HG03025 (cell line): Measurements from ENCODE around the gene PDCL3.

Experiments
- ATAC-seq: cut with Tn5 transposase; IDR thresholded peaks from one replicate; pipeline ENCODE4 v1.9.1; 2021; ENCODE audit warnings: mild to moderate bottlenecking, moderate library complexity; ENCODE audit not compliant: unreplicated experiment, low FRiP score

PDCL3 gene

DNA sequence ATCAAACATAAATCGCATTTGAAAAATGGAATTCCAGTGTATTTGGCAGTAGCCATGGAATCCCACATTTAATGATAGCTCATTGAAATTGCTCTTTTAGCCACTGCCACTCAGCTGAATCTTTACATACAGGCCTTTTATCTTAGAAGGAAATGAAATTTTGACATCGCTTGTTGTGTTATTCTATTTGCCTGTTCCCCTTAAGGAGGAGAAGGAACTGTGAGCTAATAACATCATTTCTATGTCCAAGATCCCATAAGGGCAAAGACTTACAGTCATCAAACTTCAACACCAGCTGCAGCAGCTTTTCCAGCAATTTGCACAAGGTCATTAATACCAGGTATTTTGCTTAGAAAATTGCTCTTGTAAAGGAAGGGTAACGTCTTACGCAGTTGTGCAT, 6.0 kb upstream of the PDCL3 start:
- ATAC-seq: no peak

DNA sequence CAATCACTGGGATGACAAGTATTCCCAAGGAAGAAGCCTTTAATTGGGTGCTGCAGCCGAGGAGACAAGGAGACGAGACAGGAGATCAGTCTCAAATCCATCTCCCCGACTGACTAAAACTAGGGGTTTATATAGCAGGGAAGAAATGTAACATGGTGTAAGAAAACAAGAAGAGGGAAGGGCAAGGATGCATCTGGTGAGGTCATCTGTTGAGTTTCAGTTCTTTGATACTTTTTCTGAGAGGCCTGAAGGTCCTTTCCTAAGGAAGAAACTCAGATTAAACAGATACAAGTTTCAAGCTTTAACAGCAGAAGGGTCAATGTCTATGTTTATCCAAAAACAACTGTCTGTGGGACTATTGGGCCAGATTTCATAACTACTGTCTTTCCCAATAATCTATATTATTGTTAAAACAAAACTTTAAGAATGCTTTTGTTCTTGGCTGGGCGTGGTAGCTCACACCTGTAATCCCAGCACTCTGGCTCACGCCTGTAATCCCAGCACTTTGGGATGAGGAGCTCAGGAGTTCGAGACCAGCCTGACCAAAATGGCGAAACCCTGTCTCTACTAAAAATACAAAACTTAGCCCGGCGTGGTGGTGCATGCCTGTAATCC, 2.5 kb upstream of the PDCL3 start:
- no peak for ATAC-seq

DNA sequence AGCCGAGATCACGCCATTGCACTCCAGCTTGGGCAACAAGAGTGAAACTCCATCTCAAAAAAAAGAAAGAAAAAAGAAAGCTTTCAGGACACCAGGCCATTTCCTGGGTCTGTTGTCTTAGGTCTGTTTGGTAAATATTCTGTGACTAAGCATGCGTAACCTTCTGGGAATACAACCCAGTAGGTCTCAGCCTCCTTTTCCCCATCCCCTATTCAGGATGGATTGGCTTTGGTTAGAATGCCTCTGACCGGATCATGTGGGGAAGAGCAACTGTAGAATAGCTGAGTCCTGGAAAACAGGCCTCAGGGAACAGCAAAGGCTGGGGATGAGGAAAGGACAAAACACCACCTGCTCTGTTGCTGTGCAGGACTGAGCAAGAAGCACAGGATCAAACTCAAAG, 1.6 kb upstream of the PDCL3 start:
- no peak for ATAC-seq

DNA sequence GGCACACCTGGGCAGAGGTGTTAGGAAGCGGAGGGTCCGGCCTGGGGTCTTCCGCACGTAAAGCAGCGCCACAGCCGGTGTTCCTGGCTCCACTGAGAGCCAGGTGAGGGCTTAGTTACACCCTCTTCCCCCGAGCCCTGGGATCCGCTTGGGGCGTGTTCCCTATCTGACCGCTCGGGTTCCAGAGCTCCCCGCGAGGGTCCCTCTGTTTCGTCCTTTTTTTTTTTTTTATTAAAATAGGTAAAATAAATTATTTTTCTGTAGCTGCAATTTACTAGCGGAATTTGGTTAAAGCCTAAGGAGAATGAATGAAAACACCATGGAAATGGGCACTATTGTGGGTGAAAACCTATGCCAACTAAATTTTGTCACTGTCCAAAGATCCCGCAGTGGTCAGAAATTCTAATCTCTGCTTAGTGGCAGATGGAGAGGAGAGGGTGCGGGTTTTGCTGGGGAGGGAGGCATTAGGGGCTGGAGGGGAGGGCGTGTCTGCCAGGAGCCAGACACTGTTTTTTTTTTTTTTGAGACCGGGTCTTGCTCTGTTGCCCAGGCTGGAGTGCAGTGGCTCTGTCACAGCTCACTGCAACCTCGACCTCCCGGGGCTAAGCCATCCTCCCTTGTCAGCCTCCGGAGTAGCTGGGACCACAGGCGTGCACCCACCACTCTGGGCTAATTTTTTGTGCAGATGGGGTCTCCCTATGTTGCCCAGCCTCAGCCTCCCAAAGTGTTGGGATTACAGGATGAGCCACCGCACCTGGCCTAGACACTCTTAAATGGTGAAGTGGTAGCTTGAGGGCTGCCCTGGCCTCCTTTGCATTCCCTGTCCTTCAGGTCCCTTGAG, 834 bp downstream of the PDCL3 start:
- peak; percentile 19 for ATAC-seq

DNA sequence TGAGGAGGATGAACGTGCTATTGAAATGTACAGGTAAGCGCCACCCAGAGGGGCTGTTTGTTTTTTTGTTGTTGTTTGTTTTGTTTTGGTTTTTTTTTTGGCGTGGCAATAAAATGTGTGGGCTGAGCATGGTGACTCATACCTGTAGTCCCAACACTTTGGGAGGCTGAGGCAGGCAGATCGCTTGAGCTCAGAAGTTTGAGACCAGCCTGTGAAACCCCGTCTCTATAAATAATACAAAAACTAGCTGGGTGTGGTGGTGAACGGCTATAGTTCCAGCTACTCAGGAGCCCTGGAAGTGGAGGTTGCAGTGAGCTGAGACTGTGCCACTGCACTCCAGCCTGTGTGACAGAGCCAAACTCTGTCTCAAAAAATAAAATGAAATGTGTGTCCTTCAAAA, 6.2 kb downstream of the PDCL3 start:
- peak; percentile 66 for ATAC-seq

DNA sequence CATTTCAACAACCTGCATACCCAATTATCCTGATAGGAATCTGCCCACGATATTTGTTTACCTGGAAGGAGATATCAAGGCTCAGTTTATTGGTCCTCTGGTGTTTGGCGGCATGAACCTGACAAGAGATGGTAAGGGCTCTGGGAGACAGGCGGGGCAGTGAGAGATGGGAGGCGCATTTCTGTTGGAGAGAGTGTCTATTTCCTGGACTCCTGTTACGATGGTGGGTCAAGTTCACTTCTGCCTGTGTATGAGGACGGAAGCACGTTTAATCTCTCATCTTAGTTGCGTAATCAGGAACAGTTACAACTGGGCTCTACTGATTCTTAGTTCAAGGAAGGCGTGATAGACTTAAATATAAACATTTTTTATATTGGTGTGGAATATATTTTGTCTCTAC, 8.9 kb downstream of the PDCL3 start:
- no peak for ATAC-seq

DNA sequence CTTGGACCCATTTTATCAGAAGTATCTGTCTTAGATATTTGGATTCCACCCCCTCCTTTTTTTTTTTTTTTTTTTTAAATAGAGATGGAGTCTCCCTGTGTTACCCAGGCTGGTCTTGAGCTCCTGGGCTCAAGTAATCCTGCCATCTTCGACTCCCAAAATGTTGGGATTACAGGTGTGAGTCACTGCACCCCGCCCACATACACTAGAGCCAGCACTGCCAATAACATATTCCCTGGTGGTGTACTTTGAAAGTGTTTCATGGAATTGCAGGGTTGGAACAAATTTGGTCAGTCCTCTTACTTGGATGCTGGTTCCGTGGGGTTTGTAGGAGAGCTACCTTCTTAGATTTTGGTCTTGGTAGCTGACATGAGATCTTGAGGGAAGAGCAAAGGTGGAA, 15.0 kb downstream of the PDCL3 start:
- no peak for ATAC-seq

DNA sequence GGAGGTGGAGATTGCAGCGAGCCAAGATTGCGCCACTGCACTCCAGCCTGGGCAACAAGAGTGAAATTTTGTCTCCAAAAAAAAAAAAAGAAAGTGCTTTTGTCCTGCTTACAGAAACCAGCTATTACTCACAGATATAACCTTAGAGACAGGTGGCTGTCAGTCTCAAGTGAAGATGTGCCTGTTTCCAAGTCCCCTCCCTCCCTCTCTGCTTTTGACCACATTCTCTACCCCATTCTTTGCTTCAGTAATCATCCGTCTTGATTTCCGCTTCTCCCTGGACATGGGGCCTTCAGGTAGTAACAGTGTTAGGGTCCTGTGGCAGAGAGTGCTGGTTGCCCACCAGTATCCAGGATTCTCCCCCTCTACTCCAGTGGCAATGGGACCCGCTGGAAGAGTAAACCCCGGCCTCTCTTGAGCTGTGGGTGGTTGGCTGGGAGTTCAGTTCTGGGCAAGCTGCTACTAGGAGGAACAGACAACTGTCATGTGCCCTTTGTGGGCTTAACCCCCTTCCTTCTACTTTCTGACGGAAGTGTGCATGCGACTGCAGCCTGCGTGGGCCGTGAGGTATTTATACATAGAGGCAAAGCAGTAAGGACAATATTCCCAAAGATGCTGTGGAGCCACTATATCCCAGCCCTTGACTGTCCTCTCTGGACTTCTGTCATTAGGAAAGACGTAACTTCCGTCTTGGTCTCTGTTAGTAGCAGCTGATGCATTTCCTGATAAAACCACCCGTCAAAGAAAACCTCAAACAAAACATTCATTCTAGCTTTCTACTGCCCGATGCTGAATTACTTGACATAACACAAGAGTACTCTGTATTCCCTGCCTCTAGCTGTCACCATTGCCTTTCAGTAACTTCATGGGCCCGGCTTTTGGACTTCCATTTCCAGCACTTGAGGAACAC, 17.8 kb downstream of the PDCL3 start:
- ATAC-seq: peak; percentile 66

DNA sequence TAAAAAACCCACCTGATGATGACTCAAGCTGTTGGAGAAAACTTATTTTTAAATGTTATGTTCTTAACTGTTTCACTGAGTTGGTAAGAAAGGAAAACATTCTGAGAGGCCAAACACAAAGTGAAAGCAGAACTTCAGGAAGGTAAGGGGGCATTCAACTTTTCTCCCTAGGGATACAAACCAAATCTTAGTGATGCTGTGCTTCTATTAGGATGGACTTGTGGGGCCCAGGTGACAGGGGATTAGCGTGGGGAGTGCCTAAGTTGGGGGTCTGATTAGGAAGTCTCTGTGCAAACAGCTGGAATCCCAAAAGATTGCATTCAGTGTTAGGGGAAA, 18.5 kb downstream of the PDCL3 start:
- no peak for ATAC-seq

DNA sequence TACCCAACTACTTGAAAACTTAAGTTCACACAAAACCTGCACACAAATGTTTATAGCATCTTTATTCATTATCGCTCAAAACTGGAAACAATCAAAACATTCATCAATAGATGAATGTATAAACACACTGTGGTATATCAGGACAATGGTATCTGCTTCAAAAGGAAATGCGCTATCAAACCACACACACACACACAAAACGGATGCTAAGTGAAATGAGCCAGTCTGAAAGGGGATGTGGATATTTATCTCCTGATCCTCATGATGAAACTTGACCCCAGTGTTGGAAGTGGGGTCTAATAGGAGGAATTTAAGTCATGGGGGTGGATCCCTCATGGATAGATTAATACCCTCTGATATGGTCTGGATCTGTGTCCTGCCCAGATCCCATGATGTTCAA, 22.0 kb downstream of the PDCL3 start:
- ATAC-seq: no peak

DNA sequence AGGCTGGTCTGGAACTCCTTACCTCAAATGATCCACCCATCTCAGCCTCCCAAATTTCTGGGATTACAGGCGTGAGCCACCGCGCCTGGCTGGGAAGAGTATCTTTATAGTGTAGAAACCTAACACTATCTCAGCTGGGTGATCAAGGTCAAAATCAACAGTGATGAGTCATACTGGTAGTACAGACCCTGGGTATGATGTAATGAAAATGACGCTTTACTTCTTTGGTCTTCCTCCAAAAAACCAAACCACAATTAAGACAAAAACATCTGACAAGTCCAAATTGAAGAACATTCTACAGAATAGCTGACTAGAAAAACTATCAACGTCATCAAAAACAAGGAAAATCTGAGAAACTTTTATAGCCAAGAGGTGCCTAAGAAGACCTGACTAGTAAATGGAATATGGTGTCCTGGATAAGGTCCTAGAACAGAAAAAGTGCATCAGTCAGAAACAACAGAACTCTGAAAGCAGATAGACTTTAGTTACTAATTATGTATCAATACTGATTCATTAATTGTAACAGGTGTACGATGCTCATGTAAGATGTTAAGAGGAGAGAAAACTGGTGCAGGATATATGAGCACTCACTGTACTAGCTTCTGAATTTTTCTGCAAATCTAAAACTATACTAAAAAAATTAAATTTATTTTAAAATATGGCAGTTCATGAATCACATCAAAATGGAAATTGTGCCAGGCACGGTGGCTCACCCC, 25.4 kb downstream of the PDCL3 start:
- no peak for ATAC-seq

DNA sequence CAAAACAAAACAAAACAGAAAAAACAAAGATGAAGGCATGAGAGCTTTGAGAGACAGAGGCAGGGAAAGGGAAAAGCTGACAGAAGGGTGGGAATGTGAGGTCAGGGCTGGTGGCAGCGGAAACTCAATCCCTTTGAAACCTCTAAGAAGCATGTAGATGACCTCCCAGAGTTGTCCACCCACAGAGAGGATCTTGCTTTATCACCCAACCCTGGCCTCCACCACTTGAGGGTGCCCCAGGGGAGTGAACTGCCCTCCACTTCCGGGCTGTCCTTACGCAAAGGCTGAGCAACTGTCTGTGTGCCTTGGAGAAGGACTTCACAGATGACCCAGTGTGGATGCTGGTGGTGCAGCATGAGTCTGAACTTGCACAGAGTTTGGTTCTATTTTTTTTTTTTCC, 26.7 kb downstream of the PDCL3 start:
- no peak for ATAC-seq

DNA sequence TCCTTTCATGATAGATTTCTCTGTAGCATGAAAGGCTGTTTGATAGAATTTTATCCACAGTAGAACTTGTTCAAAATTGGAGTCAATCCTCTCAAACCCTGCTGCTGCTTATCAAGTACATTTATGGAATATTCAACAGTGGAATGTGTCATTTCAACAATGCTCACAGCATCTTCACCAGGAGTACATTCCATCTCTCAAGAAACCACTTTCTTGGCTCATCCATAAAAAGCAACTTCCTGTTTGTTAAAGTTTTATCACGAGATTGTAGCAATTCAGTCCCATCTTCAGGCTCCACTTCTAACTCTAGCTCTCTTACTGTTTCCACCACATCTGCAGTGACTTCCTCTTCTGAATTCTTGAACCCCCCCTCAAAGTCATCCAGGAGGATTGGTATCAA, 29.4 kb downstream of the PDCL3 start:
- ATAC-seq: no peak

DNA sequence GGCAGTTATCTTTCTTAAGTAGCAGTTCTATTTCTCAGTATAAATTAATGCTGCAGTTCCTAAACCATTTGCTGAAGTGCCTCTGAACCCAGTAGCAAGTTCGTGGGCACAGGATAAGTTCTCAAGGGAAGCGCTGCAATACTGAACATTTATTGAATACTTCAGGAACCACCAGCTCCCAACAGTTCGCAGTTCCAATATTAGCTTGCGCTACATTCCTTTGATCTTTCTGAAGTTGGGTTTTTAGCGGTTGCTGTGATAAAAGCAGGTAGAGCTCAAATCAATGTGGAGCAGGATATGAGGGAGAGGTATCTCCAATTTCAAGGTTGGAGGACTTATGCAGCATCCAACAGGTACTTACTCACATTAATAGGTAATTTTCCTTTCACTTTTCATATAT, 33.7 kb downstream of the PDCL3 start:
- ATAC-seq: no peak

DNA sequence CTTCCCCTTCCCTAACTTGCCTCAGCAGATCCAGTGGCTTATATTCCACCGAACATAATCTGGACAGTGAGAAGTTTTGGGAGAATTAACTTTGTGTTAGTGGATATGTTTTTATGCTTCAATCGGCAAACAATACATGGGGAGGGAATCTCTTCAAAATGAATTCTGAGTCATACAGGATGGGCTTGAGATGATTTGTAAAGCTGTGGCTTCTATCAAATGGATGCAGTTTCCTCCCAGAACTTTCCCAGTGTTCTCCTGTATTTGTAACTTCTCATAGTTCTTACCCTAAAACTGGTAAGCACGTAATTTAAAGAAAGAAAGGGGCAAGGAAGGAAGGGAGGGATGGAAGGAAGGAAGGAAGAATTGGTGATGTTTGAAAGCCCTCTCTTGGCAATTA, 36.8 kb downstream of the PDCL3 start:
- ATAC-seq: no peak

DNA sequence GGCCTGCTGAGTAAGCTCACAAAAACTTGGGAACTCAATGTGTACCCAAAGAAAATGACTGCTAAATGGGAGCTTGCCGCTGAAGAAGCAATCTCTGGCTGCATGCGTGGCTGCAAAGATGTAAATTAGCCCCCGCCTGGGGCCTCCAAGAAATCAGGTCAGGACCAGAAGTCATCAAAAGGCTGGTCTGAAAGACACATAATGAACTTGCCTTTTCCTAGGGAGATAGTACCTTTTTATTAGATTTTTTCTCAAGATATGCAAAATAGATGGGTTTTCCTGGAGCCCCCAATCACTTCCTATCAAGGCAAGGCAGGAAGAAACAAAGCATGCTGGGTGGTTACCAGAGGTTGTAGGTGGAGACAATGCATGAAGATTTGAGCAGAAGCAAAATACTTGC, 38.9 kb downstream of the PDCL3 start:
- ATAC-seq: no peak

DNA sequence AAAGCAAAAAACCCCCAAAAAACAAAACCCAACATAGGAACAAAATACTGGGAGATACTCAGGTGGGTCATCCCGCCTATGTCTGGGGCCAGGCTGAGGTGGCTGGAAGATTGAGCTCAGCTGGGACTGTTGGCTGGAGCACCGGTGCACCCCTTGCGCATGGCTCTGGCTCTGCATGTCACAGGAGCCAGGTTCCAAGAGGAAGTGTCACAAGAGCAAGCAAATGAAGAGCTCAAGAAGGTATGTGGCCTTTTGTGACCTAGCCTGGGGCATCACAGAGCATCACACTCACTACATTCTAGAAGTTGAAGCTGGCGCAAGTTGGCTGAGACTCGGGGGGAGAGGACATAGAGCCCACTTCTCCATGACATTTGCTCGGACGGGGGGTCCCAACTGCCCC, 40.6 kb downstream of the PDCL3 start:
- ATAC-seq: no peak

DNA sequence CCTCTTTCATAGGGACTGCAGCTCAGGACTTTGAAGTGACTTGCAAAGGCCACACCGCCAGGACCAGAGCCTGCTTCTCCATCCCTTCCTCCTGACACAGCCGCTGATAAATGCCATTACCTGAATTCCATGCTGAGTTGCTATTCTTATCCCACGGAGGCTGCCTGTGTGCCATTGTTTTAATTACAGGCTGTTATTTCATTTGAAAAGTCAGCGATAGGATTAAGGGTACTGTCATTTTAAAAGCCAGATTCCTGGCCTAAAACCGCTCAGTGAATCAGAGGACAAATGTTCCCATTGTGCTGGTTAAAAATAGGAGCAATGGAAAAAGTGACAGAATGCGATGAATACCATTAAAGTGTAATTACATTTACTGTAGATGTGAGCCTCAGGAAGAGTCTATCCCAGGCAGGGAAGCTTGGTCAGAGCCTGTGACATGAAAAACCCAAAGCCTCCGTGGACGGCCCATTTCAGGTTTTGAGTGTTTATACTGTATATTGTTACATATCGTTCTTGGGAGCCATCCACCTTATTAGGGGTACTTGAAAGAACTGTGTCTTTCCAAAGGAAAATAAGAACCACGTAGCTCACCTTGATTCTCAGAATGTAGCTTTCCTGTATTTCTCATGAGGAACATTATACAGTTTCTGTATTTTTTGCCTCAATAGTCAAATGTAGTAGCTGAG, 41.3 kb downstream of the PDCL3 start:
- ATAC-seq: no peak

DNA sequence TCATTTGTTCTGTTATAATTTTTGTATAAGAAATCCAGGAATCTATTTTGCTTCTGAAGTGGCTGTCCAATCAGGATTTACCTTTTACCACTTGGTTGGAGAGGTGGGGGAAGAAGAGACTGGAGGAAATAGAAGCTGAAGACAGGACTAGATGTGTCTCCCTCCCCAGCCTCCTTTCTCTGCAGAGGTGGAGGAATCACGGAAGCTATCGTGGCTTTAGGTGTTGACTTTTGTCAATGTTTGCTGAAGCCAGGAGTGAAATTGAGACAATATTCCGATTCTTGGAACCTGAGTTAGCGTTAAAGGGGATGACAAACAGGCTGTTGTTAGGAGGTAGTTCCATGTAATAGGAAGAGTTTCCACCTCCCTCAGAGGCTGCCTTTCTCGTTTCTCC, 43.5 kb downstream of the PDCL3 start:
- no peak for ATAC-seq

DNA sequence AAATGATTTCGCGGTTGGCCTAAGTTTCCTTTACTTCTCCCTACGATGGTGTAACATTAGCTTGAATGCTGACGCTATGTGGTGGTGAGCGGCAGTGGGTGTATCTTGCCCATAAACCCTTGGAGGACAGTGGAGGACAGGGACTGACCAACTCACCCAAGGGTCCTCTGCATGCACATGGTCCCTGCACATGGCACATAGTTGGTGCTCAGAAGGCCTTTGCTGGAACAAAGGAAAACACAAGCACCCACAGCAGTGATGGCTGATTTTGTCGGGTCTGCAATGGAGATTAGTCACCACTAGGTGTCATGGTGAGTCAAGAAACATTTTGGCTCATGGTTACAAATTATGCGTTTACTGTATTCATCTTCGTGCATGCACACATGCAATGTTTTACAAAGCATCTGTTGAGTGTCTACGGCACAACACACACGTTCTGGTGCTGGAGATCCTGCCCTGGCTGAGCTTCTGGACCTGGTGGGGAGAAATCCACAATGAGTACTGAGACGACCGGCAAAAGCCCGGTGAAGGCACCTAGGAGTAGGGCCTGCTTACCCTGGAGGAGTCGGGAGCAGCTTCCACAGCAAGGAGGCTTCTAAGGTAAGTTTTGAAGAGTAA, 44.0 kb downstream of the PDCL3 start:
- ATAC-seq: no peak
